Skeletal muscle tissue (tissue), 4 donors: ENCODE data around the gene SLCO4A1. TPM values are rescaled to one million over a fixed set of nuclear protein-coding genes. Genes with fewer than 3 reads are reported as not detected.

Source experiments
- H3K27ac ChIP-seq: one replicate; pipeline ENCODE4 v1.7.0; 2013; ENCODE audit warnings: mild to moderate bottlenecking, low read depth, low read length, inconsistent platforms
- H3K27me3 ChIP-seq, 3 donors: one replicate each; pipeline ENCODE4 v1.7.0; 2013; ENCODE audit warnings: low read length in 3 of 3; ENCODE audit not compliant: control insufficient read depth in 3 of 3, insufficient read depth in 3 of 3
- H3K36me3 ChIP-seq, 3 donors: one replicate each; pipeline ENCODE4 v1.7.0; 2013; ENCODE audit warnings: low read length in 3 of 3; ENCODE audit not compliant: control insufficient read depth in 3 of 3, insufficient read depth in 3 of 3
- H3K4me1 ChIP-seq, 3 donors: one replicate each; pipeline ENCODE4 v1.7.0; 2013; ENCODE audit warnings: low read length in 3 of 3, mild to moderate bottlenecking in 3 of 3; ENCODE audit not compliant: control insufficient read depth in 3 of 3, insufficient read depth in 3 of 3
- H3K4me3 ChIP-seq, 3 donors: one replicate each; pipeline ENCODE4 v1.7.0; 2013; ENCODE audit warnings: low read length in 3 of 3
- H3K9ac ChIP-seq, 3 donors: one replicate each; pipeline ENCODE4 v1.7.0; 2013; ENCODE audit warnings: low read length in 3 of 3, mild to moderate bottlenecking in 3 of 3, moderate library complexity in 2 of 3, low read depth in 1 of 3
- H3K9me3 ChIP-seq, 3 donors: one replicate each; pipeline ENCODE4 v1.7.0; 2013; ENCODE audit warnings: low read length in 3 of 3; ENCODE audit not compliant: control insufficient read depth in 3 of 3
- total RNA-seq: library from RNA; depleted of rRNA; stranded (reverse); fragments of >200 nt; gene quantifications from one replicate; pipeline ENCODE4 v1.2.3, GENCODE V29; 2014
- donor health status: Osteomylitis.

Gene SLCO4A1
- total RNA-seq, 1 donor from 2014 or later: not detected

DNA sequence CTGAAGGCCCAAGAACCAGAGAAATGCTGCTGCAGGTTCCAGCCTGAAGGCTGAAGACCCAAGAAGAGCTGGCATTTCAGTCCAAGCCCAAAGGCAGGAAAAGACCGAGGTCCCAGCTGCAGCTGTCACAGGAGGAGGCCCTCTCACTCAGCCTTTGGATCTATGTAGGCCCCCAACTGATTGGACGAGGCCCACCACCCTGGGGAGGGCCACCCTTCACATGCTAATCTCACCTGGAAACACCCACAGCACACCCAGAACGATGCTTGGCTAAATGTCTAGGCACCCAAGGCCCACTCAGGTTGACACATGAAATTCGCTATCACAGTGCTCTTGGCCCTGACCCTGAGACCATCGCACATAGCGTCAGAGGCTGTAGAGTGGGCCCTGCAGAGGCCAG is 6.8 kb downstream of the SLCO4A1 start:
- no peak overlapping the region for H3K9ac ChIP-seq
- no peaks in the 10 kb centered on the region for H3K9me3 ChIP-seq
- H3K4me3 ChIP-seq: no peak overlapping the region
- H3K27me3 ChIP-seq: peaks cover 0 to 6% (median 0%) of the 10 kb centered on the region in 3 donors
- peak overlapping the region; percentile 95 for H3K27ac ChIP-seq
- H3K36me3 ChIP-seq: no peaks in the 10 kb centered on the region
- H3K4me1 ChIP-seq: peaks cover 51 to 88% (median 74%) of the 10 kb centered on the region in 3 donors

DNA sequence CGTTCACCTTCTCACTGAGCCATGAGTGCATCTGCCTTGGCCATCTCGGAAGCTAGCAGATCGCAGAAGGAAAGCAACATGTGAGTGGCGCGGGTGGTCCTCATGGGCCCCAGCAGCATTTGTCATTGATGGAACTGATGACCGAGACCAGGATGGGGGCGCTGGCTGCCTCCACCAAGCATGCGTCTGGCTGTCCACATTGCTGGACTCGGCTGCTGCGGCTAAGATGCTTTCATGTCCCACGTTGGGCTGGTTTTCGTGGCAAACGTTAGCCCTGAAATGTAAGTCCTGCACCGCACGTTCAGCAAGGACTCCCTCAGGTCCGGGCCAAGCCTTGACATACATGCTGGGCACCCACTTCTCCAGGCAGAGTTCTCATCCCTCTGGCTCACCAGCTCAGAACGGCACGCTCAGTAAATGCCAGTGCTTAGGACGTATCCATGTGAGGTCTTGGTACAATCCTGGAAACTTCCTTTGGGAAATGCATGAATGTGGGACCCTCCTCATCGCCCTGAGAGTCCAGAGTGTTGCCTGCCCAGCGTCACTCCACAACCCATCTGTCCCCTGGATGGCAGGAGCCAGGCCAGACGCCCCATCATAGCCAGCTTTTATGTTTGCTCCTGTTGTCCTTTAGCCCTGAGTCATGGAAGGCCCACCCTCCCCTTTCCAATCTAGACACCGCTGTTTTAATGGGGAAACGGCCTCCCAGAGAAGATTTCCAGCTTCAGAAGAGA is 8.4 kb downstream of the SLCO4A1 start:
- Histone ChIP-seq H3K27ac (peak overlapping the region; percentile 95), H3K9ac (peak overlapping the region in 1 of 3 donors; percentile 36), H3K4me3 (no peak overlapping the region)

GRCh38 chr20:62651285-62652021 is 9.2 kb downstream of the SLCO4A1 start:
- no peaks in the 10 kb centered on the region for H3K36me3 ChIP-seq
- no peaks in the 10 kb centered on the region for H3K9me3 ChIP-seq
- no peaks in the 10 kb centered on the region for H3K27me3 ChIP-seq
- peak overlapping the region; percentile 95 for H3K27ac ChIP-seq
- H3K9ac ChIP-seq: peak overlapping the region in 2 of 3 donors; percentile 47 to 65
- peaks cover 46 to 67% (median 58%) of the 10 kb centered on the region in 3 donors for H3K4me1 ChIP-seq
- peak overlapping the region in 2 of 3 donors; percentile 7 to 41 for H3K4me3 ChIP-seq

More for the DNA sequence above, 8.4 kb downstream of the SLCO4A1 start:
- no peaks in the 10 kb centered on the region for H3K27me3 ChIP-seq
- peaks cover 46 to 74% (median 64%) of the 10 kb centered on the region in 3 donors for H3K4me1 ChIP-seq
- no peaks in the 10 kb centered on the region for H3K9me3 ChIP-seq
- H3K36me3 ChIP-seq: no peaks in the 10 kb centered on the region

- Histone ChIP-seq H3K4me1 (peaks cover 38 to 58% (median 50%) of the 10 kb centered on the region in 3 donors), H3K27me3 (no peaks in the 10 kb centered on the region), H3K9ac (peak overlapping the region; percentile 59 to 78 (median 73)), H3K36me3 (no peaks in the 10 kb centered on the region), H3K9me3 (no peaks in the 10 kb centered on the region), H3K27ac (peak overlapping the region; percentile 95), H3K4me3 (peak overlapping the region; percentile 46 to 66 (median 60))
These were observed 10.0 kb downstream of the SLCO4A1 start for GRCh38 chr20:62652041-62652893.

DNA sequence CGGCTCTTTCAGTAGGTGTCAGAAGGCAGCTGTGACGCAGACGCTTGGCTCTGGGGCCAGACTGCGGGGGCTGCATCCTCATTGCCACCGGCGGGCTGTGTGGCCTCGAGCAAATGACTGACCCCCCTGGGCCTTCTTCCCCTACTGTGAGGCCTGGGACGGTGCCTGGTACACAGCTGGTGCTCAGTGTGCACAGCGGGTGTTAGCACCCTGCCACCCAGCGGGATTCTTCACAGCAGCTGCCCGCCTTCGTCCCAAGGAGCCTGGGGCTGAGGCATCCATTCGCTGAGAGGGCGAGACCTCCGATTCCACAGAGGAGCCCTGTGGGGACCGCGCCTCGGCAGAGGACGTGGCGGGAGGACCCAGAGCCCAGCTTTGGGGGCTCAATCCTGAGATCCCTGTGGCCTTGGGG is 10.6 kb downstream of the SLCO4A1 start:
- peaks cover 31 to 52% (median 43%) of the 10 kb centered on the region in 3 donors for H3K4me1 ChIP-seq
- no peaks in the 10 kb centered on the region for H3K36me3 ChIP-seq
- H3K4me3 ChIP-seq: peak overlapping the region in 2 of 3 donors; percentile 46 to 66
- H3K27me3 ChIP-seq: no peaks in the 10 kb centered on the region
- H3K9ac ChIP-seq: peak overlapping the region; percentile 59 to 78 (median 73)
- H3K27ac ChIP-seq: peak overlapping the region; percentile 95
- no peaks in the 10 kb centered on the region for H3K9me3 ChIP-seq

GRCh38 chr20:62653373-62653772 is 11.1 kb downstream of the SLCO4A1 start:
- Histone ChIP-seq H3K4me1 (peaks cover 27 to 47% (median 38%) of the 10 kb centered on the region in 3 donors), H3K9ac (peak overlapping the region in 1 of 3 donors; percentile 73), H3K27ac (peak overlapping the region; percentile 95), H3K36me3 (no peaks in the 10 kb centered on the region), H3K27me3 (no peaks in the 10 kb centered on the region), H3K9me3 (no peaks in the 10 kb centered on the region), H3K4me3 (no peak overlapping the region)

GRCh38 chr20:62653951-62654685 is 11.8 kb downstream of the SLCO4A1 start:
- H3K4me1 ChIP-seq: peaks cover 19 to 40% (median 32%) of the 10 kb centered on the region in 3 donors
- no peak overlapping the region for H3K27ac ChIP-seq
- no peaks in the 10 kb centered on the region for H3K27me3 ChIP-seq
- no peak overlapping the region for H3K9ac ChIP-seq
- H3K9me3 ChIP-seq: no peaks in the 10 kb centered on the region
- no peak overlapping the region for H3K4me3 ChIP-seq
- H3K36me3 ChIP-seq: no peaks in the 10 kb centered on the region

- Histone ChIP-seq H3K9ac (no peak overlapping the region), H3K4me1 (peaks cover 16 to 29% (median 28%) of the 10 kb centered on the region in 3 donors), H3K27me3 (no peaks in the 10 kb centered on the region), H3K9me3 (no peaks in the 10 kb centered on the region), H3K4me3 (no peak overlapping the region), H3K27ac (no peak overlapping the region), H3K36me3 (no peaks in the 10 kb centered on the region)
These were observed 13.2 kb downstream of the SLCO4A1 start for GRCh38 chr20:62655282-62656196.
